Breast epithelium (tissue), 4 donors: ENCODE results near the gene AKR7A2. TPM values are rescaled to one million over a fixed set of nuclear protein-coding genes. Genes with fewer than 3 reads are reported as not detected.
"Not testable (repeated sequence)": the region's sequence is repeated elsewhere in the genome, so short reads cannot be mapped to it uniquely, and the experiment has no call there.

Experiments
- DNase-seq, 2 donors: peaks; one replicate each; pipeline ENCODE4 v3.0.0-alpha.2; 2019; ENCODE audit warnings: low spot score in 2 of 2
- H3K27ac ChIP-seq, 2 donors: fragments of 200-600 bp; sonication (generic) in 1 of 2; one replicate each; pipeline ENCODE4 v1.5.1; 2016 to 2019; ENCODE audit warnings: mild to moderate bottlenecking in 1 of 2
- H3K27me3 ChIP-seq, 2 donors: fragments of 200-600 bp; sonication (generic) in 1 of 2; one replicate each; pipeline versions ENCODE4 v1.5.1 to v1.6.0; 2017 to 2019; ENCODE audit warnings: control low read depth in 1 of 2, mild to moderate bottlenecking in 1 of 2
- H3K36me3 ChIP-seq: fragments of 200-600 bp; one replicate; pipeline ENCODE4 v1.5.1; 2019
- H3K4me1 ChIP-seq, 2 donors: fragments of 200-600 bp; sonication (generic); one replicate each; pipeline ENCODE4 v1.5.1; 2016 to 2019; ENCODE audit warnings: control low read depth in 1 of 2
- H3K4me3 ChIP-seq, 3 donors: fragments of 200-600 bp; sonication (generic); 1 replicate in 2 of 3; 2 replicates in 1 of 3; pipeline ENCODE4 v1.5.1; 2016 to 2019; ENCODE audit warnings: mild to moderate bottlenecking in 3 of 3, moderate library complexity in 2 of 3
- H3K9me3 ChIP-seq, 2 donors: fragments of 200-600 bp; sonication (generic) in 1 of 2; one replicate each; pipeline ENCODE4 v1.5.1; 2016 to 2019; ENCODE audit warnings: control low read depth in 1 of 2
- CTCF ChIP-seq, 3 donors: fragments of 450-650 bp; IDR thresholded peaks; one replicate each; pipeline ENCODE4 v1.5.1; 2016 to 2017; ENCODE audit warnings: antibody characterized with exemption in 3 of 3, mild to moderate bottlenecking in 3 of 3, moderate library complexity in 3 of 3
- POLR2A ChIP-seq: fragments of 450-650 bp; IDR thresholded peaks from one replicate; pipeline ENCODE4 v1.6.1; 2016; ENCODE audit warnings: antibody characterized with exemption, mild to moderate bottlenecking, moderate library complexity
- POLR2AphosphoS5 ChIP-seq, 3 donors: sonication (generic); formaldehyde crosslinking; IDR thresholded peaks; one replicate each; pipeline ENCODE4 v1.6.1; 2017; ENCODE audit warnings: antibody characterized with exemption in 3 of 3
- intact Hi-C: fragments of 100-400 bp; cut with DNase I; formaldehyde crosslinking; loops from one replicate; pipeline ENCODE4 v1.15.1; 2023; ENCODE audit warnings: low total_unique reads
- total RNA-seq, 3 donors: library from RNA; depleted of rRNA; stranded (reverse); fragments of >200 nt; gene quantifications; one replicate each; pipeline ENCODE4 v1.1.0, GENCODE V29; 2016

AKR7A2 gene
- total RNA-seq, 3 donors from 2014 or later: 65.9 to 116 (median 80.5) TPM

GRCh38 chr1:19272064-19272463 lies 39.9 kb downstream of the AKR7A2 start:
- DNase-seq: no peak
- TF ChIP-seq POLR2A (no peak), POLR2AphosphoS5 (IDR thresholded peaks at IDR 0.05) (no peak), CTCF (IDR thresholded peaks at IDR 0.05) (no peak)
- H3K9me3 ChIP-seq: no peaks in the 10 kb centered on the region

GRCh38 chr1:19270343-19270730 lies 41.6 kb downstream of the AKR7A2 start:
- H3K27ac ChIP-seq, H3K27me3 ChIP-seq, intact Hi-C loops: not testable (repeated sequence)

More at GRCh38 chr1:19272064-19272463, 39.9 kb downstream of the AKR7A2 start:
- Histone ChIP-seq H3K27me3 (no peaks in the 10 kb centered on the region), H3K4me3 (no peak overlapping the region), H3K27ac (no peak overlapping the region), H3K36me3 (no peaks in the 10 kb centered on the region), H3K4me1 (no peaks in the 10 kb centered on the region)
- intact Hi-C loops: no loop called here

GRCh38 chr1:19269427-19270342 lies 42.3 kb downstream of the AKR7A2 start:
- H3K4me3 ChIP-seq, H3K9me3 ChIP-seq, H3K27me3 ChIP-seq, H3K27ac ChIP-seq, intact Hi-C loops, H3K4me1 ChIP-seq, DNase-seq, H3K36me3 ChIP-seq: not testable (repeated sequence)

More at GRCh38 chr1:19270343-19270730, 41.6 kb downstream of the AKR7A2 start:
- H3K36me3 ChIP-seq, H3K4me3 ChIP-seq, H3K9me3 ChIP-seq, DNase-seq, H3K4me1 ChIP-seq: not testable (repeated sequence)

- TF ChIP-seq POLR2A (no peak), CTCF (IDR thresholded peaks at IDR 0.05) (no peak), POLR2AphosphoS5 (IDR thresholded peaks at IDR 0.05) (no peak)
- intact Hi-C loops: no loop called here
- no peak overlapping the region for H3K27ac ChIP-seq
These were observed 43.5 kb downstream of the AKR7A2 start for GRCh38 chr1:19268445-19268844.

GRCh38 chr1:19262744-19263143 lies 49.2 kb downstream of the AKR7A2 start:
- no peak for TF ChIP-seq POLR2AphosphoS5 (IDR thresholded peaks at IDR 0.05)
- Histone ChIP-seq H3K36me3 (no peaks in the 10 kb centered on the region), H3K27ac (no peak overlapping the region), H3K9me3 (no peaks in the 10 kb centered on the region), H3K4me3 (no peak overlapping the region), H3K4me1 (no peaks in the 10 kb centered on the region), H3K27me3 (no peaks in the 10 kb centered on the region)
- no peak for DNase-seq
- intact Hi-C loops: no loop called here

More at GRCh38 chr1:19268445-19268844, 43.5 kb downstream of the AKR7A2 start:
- H3K4me1 ChIP-seq: no peaks in the 10 kb centered on the region
- H3K36me3 ChIP-seq: no peaks in the 10 kb centered on the region
- H3K9me3 ChIP-seq: no peaks in the 10 kb centered on the region
- no peak for DNase-seq
- H3K27me3 ChIP-seq: no peaks in the 10 kb centered on the region
- H3K4me3 ChIP-seq: no peak overlapping the region

- Histone ChIP-seq H3K4me1 (no peaks in the 10 kb centered on the region), H3K27me3 (no peaks in the 10 kb centered on the region), H3K27ac (no peak overlapping the region), H3K9me3 (no peaks in the 10 kb centered on the region), H3K4me3 (no peak overlapping the region), H3K36me3 (no peaks in the 10 kb centered on the region)
- intact Hi-C loops: no loop called here
- DNase-seq: no peak
- no peak for TF ChIP-seq POLR2A
- no peak for TF ChIP-seq CTCF (IDR thresholded peaks at IDR 0.05)
- no peak for TF ChIP-seq POLR2AphosphoS5 (IDR thresholded peaks at IDR 0.05)
These were observed 49.9 kb downstream of the AKR7A2 start for GRCh38 chr1:19262047-19262446.
